ENCODE data around the gene HOXB6.

HOXB6 gene

GRCh38 chr17:48609759-48610281 is 5.0 kb upstream of the HOXB6 start:
- Histone ChIP-seq H3K36me3 (ENCODE audit: insufficient read depth, low read depth, low read length) (no peaks in the 10 kb centered on the region), H3K4me3 (ENCODE audit: low read length) (no peak overlapping the region), H3K9ac (ENCODE audit: low read depth, low read length) (no peak overlapping the region), H3K27ac (ENCODE audit: low read length) (no peak overlapping the region), H3K9me3 (ENCODE audit: insufficient read depth, low read depth, low read length) (peaks cover 7% of the 10 kb centered on the region; the same call in 1 of the 2 replicates), H3K4me1 (ENCODE audit: insufficient read depth, low read length) (no peaks in the 10 kb centered on the region), H3K27me3 (ENCODE audit: insufficient read depth, low read length) (peaks cover 100% of the 10 kb centered on the region)

GRCh38 chr17:48609033-48609432 is 4.2 kb upstream of the HOXB6 start:
- peaks cover 7% of the 10 kb centered on the region; the same call in 1 of the 2 replicates for H3K9me3 ChIP-seq (ENCODE audit: insufficient read depth, low read depth, low read length)
- no peak overlapping the region for H3K4me3 ChIP-seq (ENCODE audit: low read length)
- no peaks in the 10 kb centered on the region for H3K36me3 ChIP-seq (ENCODE audit: insufficient read depth, low read depth, low read length)
- no peaks in the 10 kb centered on the region for H3K4me1 ChIP-seq (ENCODE audit: insufficient read depth, low read length)
- no peak overlapping the region for H3K9ac ChIP-seq (ENCODE audit: low read depth, low read length)
- H3K27me3 ChIP-seq (ENCODE audit: insufficient read depth, low read length), result peaks cover 100% of the 10 kb centered on the region
- no peak overlapping the region for H3K27ac ChIP-seq (ENCODE audit: low read length)

GRCh38 chr17:48608494-48608834 is 3.7 kb upstream of the HOXB6 start:
- Histone ChIP-seq H3K27me3 (ENCODE audit: insufficient read depth, low read length) (peaks cover 100% of the 10 kb centered on the region), H3K27ac (ENCODE audit: low read length) (no peak overlapping the region), H3K4me1 (ENCODE audit: insufficient read depth, low read length) (no peaks in the 10 kb centered on the region), H3K9ac (ENCODE audit: low read depth, low read length) (no peak overlapping the region), H3K36me3 (ENCODE audit: insufficient read depth, low read depth, low read length) (no peaks in the 10 kb centered on the region), H3K4me3 (ENCODE audit: low read length) (no peak overlapping the region), H3K9me3 (ENCODE audit: insufficient read depth, low read depth, low read length) (peaks cover 7% of the 10 kb centered on the region; the same call in 1 of the 2 replicates)

GRCh38 chr17:48606892-48607614 is 2.3 kb upstream of the HOXB6 start:
- Histone ChIP-seq H3K36me3 (ENCODE audit: insufficient read depth, low read depth, low read length) (no peaks in the 10 kb centered on the region), H3K27ac (ENCODE audit: low read length) (no peak overlapping the region), H3K27me3 (ENCODE audit: insufficient read depth, low read length) (peaks cover 100% of the 10 kb centered on the region), H3K9me3 (ENCODE audit: insufficient read depth, low read depth, low read length) (peaks cover 7% of the 10 kb centered on the region; the same call in 1 of the 2 replicates), H3K4me3 (ENCODE audit: low read length) (no peak overlapping the region), H3K4me1 (ENCODE audit: insufficient read depth, low read length) (no peaks in the 10 kb centered on the region), H3K9ac (ENCODE audit: low read depth, low read length) (no peak overlapping the region)

GRCh38 chr17:48605991-48606891 is 1.5 kb upstream of the HOXB6 start:
- Histone ChIP-seq H3K9me3 (ENCODE audit: insufficient read depth, low read depth, low read length) (peaks cover 7% of the 10 kb centered on the region; the same call in 1 of the 2 replicates), H3K9ac (ENCODE audit: low read depth, low read length) (no peak overlapping the region), H3K4me1 (ENCODE audit: insufficient read depth, low read length) (no peaks in the 10 kb centered on the region), H3K27ac (ENCODE audit: low read length) (no peak overlapping the region), H3K4me3 (ENCODE audit: low read length) (no peak overlapping the region), H3K27me3 (ENCODE audit: insufficient read depth, low read length) (peaks cover 100% of the 10 kb centered on the region), H3K36me3 (ENCODE audit: insufficient read depth, low read depth, low read length) (no peaks in the 10 kb centered on the region)

- peaks cover 100% of the 10 kb centered on the region for H3K27me3 ChIP-seq (ENCODE audit: insufficient read depth, low read length)
- H3K4me3 ChIP-seq (ENCODE audit: low read length), result no peak overlapping the region
- no peak overlapping the region for H3K9ac ChIP-seq (ENCODE audit: low read depth, low read length)
- no peaks in the 10 kb centered on the region for H3K36me3 ChIP-seq (ENCODE audit: insufficient read depth, low read depth, low read length)
- no peaks in the 10 kb centered on the region for H3K4me1 ChIP-seq (ENCODE audit: insufficient read depth, low read length)
- no peak overlapping the region for H3K27ac ChIP-seq (ENCODE audit: low read length)
- peaks cover 7% of the 10 kb centered on the region; the same call in 1 of the 2 replicates for H3K9me3 ChIP-seq (ENCODE audit: insufficient read depth, low read depth, low read length)
These were observed 678 bp upstream of the HOXB6 start for GRCh38 chr17:48605409-48605919.

GRCh38 chr17:48603959-48604769 is 622 bp downstream of the HOXB6 start:
- Histone ChIP-seq H3K9ac (ENCODE audit: low read depth, low read length) (no peak overlapping the region), H3K4me1 (ENCODE audit: insufficient read depth, low read length) (no peaks in the 10 kb centered on the region), H3K36me3 (ENCODE audit: insufficient read depth, low read depth, low read length) (no peaks in the 10 kb centered on the region), H3K4me3 (ENCODE audit: low read length) (no peak overlapping the region), H3K27me3 (ENCODE audit: insufficient read depth, low read length) (peaks cover 100% of the 10 kb centered on the region), H3K9me3 (ENCODE audit: insufficient read depth, low read depth, low read length) (peaks cover 10% of the 10 kb centered on the region; the same call in 1 of the 2 replicates), H3K27ac (ENCODE audit: low read length) (no peak overlapping the region)

GRCh38 chr17:48601539-48602425 is 3.0 kb downstream of the HOXB6 start:
- H3K4me1 ChIP-seq (ENCODE audit: insufficient read depth, low read length), result no peaks in the 10 kb centered on the region
- H3K4me3 ChIP-seq (ENCODE audit: low read length), result no peak overlapping the region
- no peak overlapping the region for H3K9ac ChIP-seq (ENCODE audit: low read depth, low read length)
- H3K36me3 ChIP-seq (ENCODE audit: insufficient read depth, low read depth, low read length), result no peaks in the 10 kb centered on the region
- H3K27me3 ChIP-seq (ENCODE audit: insufficient read depth, low read length), result peaks cover 100% of the 10 kb centered on the region
- H3K27ac ChIP-seq (ENCODE audit: low read length), result no peak overlapping the region
- peaks cover 6% of the 10 kb centered on the region; the same call in 1 of the 2 replicates for H3K9me3 ChIP-seq (ENCODE audit: insufficient read depth, low read depth, low read length)

GRCh38 chr17:48601207-48601538 is 3.6 kb downstream of the HOXB6 start:
- H3K27me3 ChIP-seq (ENCODE audit: insufficient read depth, low read length), result peaks cover 100% of the 10 kb centered on the region
- no peak overlapping the region for H3K9ac ChIP-seq (ENCODE audit: low read depth, low read length)
- peaks cover 3% of the 10 kb centered on the region; the same call in 1 of the 2 replicates for H3K9me3 ChIP-seq (ENCODE audit: insufficient read depth, low read depth, low read length)
- H3K4me3 ChIP-seq (ENCODE audit: low read length), result no peak overlapping the region
- H3K4me1 ChIP-seq (ENCODE audit: insufficient read depth, low read length), result no peaks in the 10 kb centered on the region
- no peak overlapping the region for H3K27ac ChIP-seq (ENCODE audit: low read length)
- no peaks in the 10 kb centered on the region for H3K36me3 ChIP-seq (ENCODE audit: insufficient read depth, low read depth, low read length)

GRCh38 chr17:48600244-48601098 is 4.3 kb downstream of the HOXB6 start:
- H3K4me3 ChIP-seq (ENCODE audit: low read length), result no peak overlapping the region
- H3K27ac ChIP-seq (ENCODE audit: low read length), result no peak overlapping the region

More at GRCh38 chr17:48600244-48601098, 4.3 kb downstream of the HOXB6 start:
- peaks cover 100% of the 10 kb centered on the region for H3K27me3 ChIP-seq (ENCODE audit: insufficient read depth, low read length)
- no peaks in the 10 kb centered on the region for H3K36me3 ChIP-seq (ENCODE audit: insufficient read depth, low read depth, low read length)
- peaks cover 3% of the 10 kb centered on the region; the same call in 1 of the 2 replicates for H3K9me3 ChIP-seq (ENCODE audit: insufficient read depth, low read depth, low read length)
- H3K9ac ChIP-seq (ENCODE audit: low read depth, low read length), result no peak overlapping the region
- H3K4me1 ChIP-seq (ENCODE audit: insufficient read depth, low read length), result no peaks in the 10 kb centered on the region

Data from iPS-20b (cell line).